ENCODE results near the gene NSUN2.

Gene NSUN2

GRCh38 chr5:6602441-6602840 is 30.4 kb downstream of the NSUN2 start:
- DNase-seq, result no peak

- DNase-seq, result no peak
Observed at GRCh38 chr5:6601816-6602215, 31.0 kb downstream of the NSUN2 start.

- DNase-seq, result no peak
Observed at GRCh38 chr5:6601271-6601670, 31.6 kb downstream of the NSUN2 start.

GRCh38 chr5:6599739-6600138 is 33.1 kb downstream of the NSUN2 start:
- DNase-seq, result no peak

GRCh38 chr5:6598351-6598900 is 34.4 kb downstream of the NSUN2 start:
- DNase-seq, result no peak

- no peak for DNase-seq
Observed at GRCh38 chr5:6597557-6597956, 35.3 kb downstream of the NSUN2 start.

GRCh38 chr5:6596388-6596787 is 36.5 kb downstream of the NSUN2 start:
- DNase-seq, result no peak

GRCh38 chr5:6595405-6595804 is 37.4 kb downstream of the NSUN2 start:
- DNase-seq, result no peak

- no peak for DNase-seq
Observed at GRCh38 chr5:6594066-6594465, 38.8 kb downstream of the NSUN2 start.

- DNase-seq, result no peak
Observed at GRCh38 chr5:6593148-6594016, 39.5 kb downstream of the NSUN2 start.

GRCh38 chr5:6592601-6593000 is 40.2 kb downstream of the NSUN2 start:
- DNase-seq, result no peak

GRCh38 chr5:6591671-6592288 is 41.1 kb downstream of the NSUN2 start:
- DNase-seq, result no peak

- no peak for DNase-seq
Observed at GRCh38 chr5:6590581-6590980, 42.3 kb downstream of the NSUN2 start.

GRCh38 chr5:6587171-6587570 is 45.7 kb downstream of the NSUN2 start:
- no peak for DNase-seq

GRCh38 chr5:6586647-6587042 is 46.2 kb downstream of the NSUN2 start:
- DNase-seq, result no peak

- DNase-seq, result no peak
Observed at GRCh38 chr5:6585939-6586646, 46.8 kb downstream of the NSUN2 start.

- DNase-seq, result no peak
Observed at GRCh38 chr5:6585168-6585567, 47.7 kb downstream of the NSUN2 start.

- DNase-seq, result no peak
Observed at GRCh38 chr5:6584727-6585126, 48.1 kb downstream of the NSUN2 start.

- DNase-seq, result no peak
Observed at GRCh38 chr5:6584101-6584645, 48.7 kb downstream of the NSUN2 start.

GRCh38 chr5:6583049-6583880 is 49.6 kb downstream of the NSUN2 start:
- DNase-seq, result no peak

- DNase-seq, result no peak
Observed at GRCh38 chr5:6582507-6583048, 50.3 kb downstream of the NSUN2 start.
